HG03196 (cell line): ENCODE data around the gene ACIN1.

Experiments
- ATAC-seq: cut with Tn5 transposase; IDR thresholded peaks from one replicate; pipeline ENCODE4 v1.9.1; 2021; ENCODE audit not compliant: unreplicated experiment

Gene ACIN1

GRCh38 chr14:23058654-23059504, 36.1 kb downstream of the ACIN1 start:
- ATAC-seq: no peak

GRCh38 chr14:23057757-23058653, 36.9 kb downstream of the ACIN1 start:
- peak; percentile 64 for ATAC-seq

- ATAC-seq: no peak
Observed at GRCh38 chr14:23056956-23057756, 37.8 kb downstream of the ACIN1 start, which contains the start of gene CDH24. TSS of gene CDH24 (minus strand) at chr14:23057520. CDS start at chr14:23055733, 1,787 bp downstream.

- peak; percentile 44 for ATAC-seq
Observed at GRCh38 chr14:23056145-23056955, 38.6 kb downstream of the ACIN1 start.

- no peak for ATAC-seq
Observed at GRCh38 chr14:23055621-23056144, 39.3 kb downstream of the ACIN1 start.

- ATAC-seq: no peak
Observed at GRCh38 chr14:23055147-23055550, 39.8 kb downstream of the ACIN1 start.

GRCh38 chr14:23054000-23054811, 40.7 kb downstream of the ACIN1 start:
- ATAC-seq: no peak

GRCh38 chr14:23053426-23053825, 41.5 kb downstream of the ACIN1 start:
- ATAC-seq: no peak

GRCh38 chr14:23052671-23053070, 42.3 kb downstream of the ACIN1 start:
- ATAC-seq: no peak

GRCh38 chr14:23052182-23052623, 42.7 kb downstream of the ACIN1 start:
- ATAC-seq: no peak

GRCh38 chr14:23051141-23052057, 43.5 kb downstream of the ACIN1 start:
- no peak for ATAC-seq

- ATAC-seq: no peak
Observed at GRCh38 chr14:23049011-23049410, 45.9 kb downstream of the ACIN1 start.

- no peak for ATAC-seq
Observed at GRCh38 chr14:23047751-23048693, 46.9 kb downstream of the ACIN1 start.

GRCh38 chr14:23047034-23047634, 47.8 kb downstream of the ACIN1 start:
- ATAC-seq: no peak

- no peak for ATAC-seq
Observed at GRCh38 chr14:23045419-23046357, 49.2 kb downstream of the ACIN1 start.
